ENCODE results near the gene NUP42.
"Not testable (repeated sequence)": the region's sequence is repeated elsewhere in the genome, so short reads cannot be mapped to it uniquely, and the experiment has no call there.

NUP42 gene

GRCh38 chr7:23205577-23205908 is 23.7 kb downstream of the NUP42 start:
- FAIRE-seq: no peak

GRCh38 chr7:23205909-23206767 is 24.3 kb downstream of the NUP42 start:
- FAIRE-seq: no peak

GRCh38 chr7:23207021-23207420 is 25.2 kb downstream of the NUP42 start:
- no peak for FAIRE-seq

GRCh38 chr7:23207884-23208283 is 26.0 kb downstream of the NUP42 start:
- no peak for FAIRE-seq

GRCh38 chr7:23208316-23208715 is 26.5 kb downstream of the NUP42 start:
- no peak for FAIRE-seq

GRCh38 chr7:23210506-23210905 is 28.7 kb downstream of the NUP42 start:
- FAIRE-seq: no peak

GRCh38 chr7:23211589-23211988 is 29.7 kb downstream of the NUP42 start:
- no peak for FAIRE-seq

GRCh38 chr7:23212395-23212794 is 30.5 kb downstream of the NUP42 start:
- FAIRE-seq: no peak

- no peak for FAIRE-seq
Observed at GRCh38 chr7:23212841-23213240, 31.0 kb downstream of the NUP42 start.

- FAIRE-seq: no peak
Observed at GRCh38 chr7:23213755-23214154, 31.9 kb downstream of the NUP42 start.

GRCh38 chr7:23214423-23214822 is 32.6 kb downstream of the NUP42 start:
- no peak for FAIRE-seq

GRCh38 chr7:23214938-23215337 is 33.1 kb downstream of the NUP42 start:
- FAIRE-seq: no peak

- no peak for FAIRE-seq
Observed at GRCh38 chr7:23216021-23216420, 34.2 kb downstream of the NUP42 start.

GRCh38 chr7:23218196-23218595 is 36.3 kb downstream of the NUP42 start:
- FAIRE-seq: no peak

- FAIRE-seq: no peak
Observed at GRCh38 chr7:23220690-23221305, 39.0 kb downstream of the NUP42 start.

GRCh38 chr7:23222439-23223030 is 40.7 kb downstream of the NUP42 start:
- FAIRE-seq: no peak

- not testable (repeated sequence) for FAIRE-seq
Observed at GRCh38 chr7:23224364-23224763, 42.5 kb downstream of the NUP42 start.

GRCh38 chr7:23226844-23227450 is 45.1 kb downstream of the NUP42 start:
- FAIRE-seq: no peak

GRCh38 chr7:23228412-23228811 is 46.6 kb downstream of the NUP42 start:
- FAIRE-seq: no peak

- no peak for FAIRE-seq
Observed at GRCh38 chr7:23230641-23231101, 48.8 kb downstream of the NUP42 start.

GRCh38 chr7:23232966-23233365 is 51.1 kb downstream of the NUP42 start:
- FAIRE-seq: no peak

GRCh38 chr7:23234569-23235296 is 52.9 kb downstream of the NUP42 start:
- no peak for FAIRE-seq

GRCh38 chr7:23235813-23236221 is 54.0 kb downstream of the NUP42 start:
- no peak for FAIRE-seq
